Skin of body (tissue), 2 donors: ENCODE results near the gene TPCN1. TPM values are rescaled to one million over a fixed set of nuclear protein-coding genes. Genes with fewer than 3 reads are reported as not detected.

ENCODE experiments used
- DNase-seq: peaks from one replicate; lab custom pipeline; 2025; lab: John Stamatoyannopoulos, UW
- total RNA-seq: library from RNA; depleted of rRNA; stranded (reverse); fragments of >200 nt; gene quantifications from one replicate; pipeline ENCODE4 v1.2.3, GENCODE V29; 2014

Gene TPCN1
- total RNA-seq = 19.0 TPM

- peak; percentile 100 for DNase-seq
These were observed at the start of gene TPCN1 for GRCh38 chr12:113221181-113221996. TSS of gene TPCN1 (plus strand) at chr12:113221464. CDS start at chr12:113226853, 5,389 bp downstream.

GRCh38 chr12:113171543-113171942 lies 49.7 kb upstream of the TPCN1 start:
- no peak for DNase-seq

GRCh38 chr12:113172185-113172584 lies 49.1 kb upstream of the TPCN1 start:
- DNase-seq = no peak

GRCh38 chr12:113173081-113173698 lies 48.1 kb upstream of the TPCN1 start:
- no peak for DNase-seq

- DNase-seq = no peak
These were observed 46.5 kb upstream of the TPCN1 start for GRCh38 chr12:113174461-113175384.

- no peak for DNase-seq
These were observed 42.2 kb upstream of the TPCN1 start for GRCh38 chr12:113179023-113179422.

GRCh38 chr12:113180333-113180732 lies 40.9 kb upstream of the TPCN1 start:
- DNase-seq = no peak

- DNase-seq = no peak
These were observed 39.3 kb upstream of the TPCN1 start for GRCh38 chr12:113181975-113182374.

- no peak for DNase-seq
These were observed 38.2 kb upstream of the TPCN1 start for GRCh38 chr12:113183030-113183589.

GRCh38 chr12:113184098-113184899 lies 37.0 kb upstream of the TPCN1 start:
- no peak for DNase-seq

GRCh38 chr12:113184900-113185179 lies 36.4 kb upstream of the TPCN1 start:
- DNase-seq = peak; percentile 74

GRCh38 chr12:113185180-113186032 lies 35.9 kb upstream of the TPCN1 start, which contains the start of the genes DDX54 and RITA1:
TSS of gene DDX54 (minus strand) at chr12:113185478. CDS start at chr12:113185451, 27 bp downstream.
TSS of gene RITA1 (plus strand) at chr12:113185721. CDS start at chr12:113186747, 1,026 bp downstream.
- DNase-seq = peak; percentile 87

GRCh38 chr12:113186033-113186365 lies 35.3 kb upstream of the TPCN1 start:
- DNase-seq = no peak

GRCh38 chr12:113186666-113187325 lies 34.5 kb upstream of the TPCN1 start:
- no peak for DNase-seq

GRCh38 chr12:113189361-113189760 lies 31.9 kb upstream of the TPCN1 start:
- DNase-seq = no peak

GRCh38 chr12:113190761-113191160 lies 30.5 kb upstream of the TPCN1 start:
- DNase-seq = no peak

- no peak for DNase-seq
These were observed 30.0 kb upstream of the TPCN1 start for GRCh38 chr12:113191227-113191626.

- no peak for DNase-seq
These were observed 26.3 kb upstream of the TPCN1 start for GRCh38 chr12:113194971-113195391.

GRCh38 chr12:113195598-113195997 lies 25.7 kb upstream of the TPCN1 start:
- DNase-seq = no peak
